WTC11 (cell line): Measurements from ENCODE around the gene WDR75.
"Not testable (repeated sequence)": the region's sequence is repeated elsewhere in the genome, so short reads cannot be mapped to it uniquely, and the experiment has no call there.

Experiments
- CBFB ChIP-seq: sonication (generic); formaldehyde crosslinking; IDR thresholded peaks from 2 replicates; pipeline ENCODE4 v1.8.1; 2022; ENCODE audit warnings: mild to moderate bottlenecking, low read depth, missing genetic modification reagents
- CREB1 ChIP-seq: sonication (generic); formaldehyde crosslinking; IDR thresholded peaks from 2 replicates; pipeline ENCODE4 v1.8.0; 2023; ENCODE audit warnings: mild to moderate bottlenecking, missing genetic modification reagents
- JUN ChIP-seq: sonication (generic); formaldehyde crosslinking; IDR thresholded peaks from 2 replicates; pipeline ENCODE4 v1.8.0; 2023; ENCODE audit warnings: mild to moderate bottlenecking, missing genetic modification reagents
- SMAD3 ChIP-seq: sonication (generic); formaldehyde crosslinking; IDR thresholded peaks from 2 replicates; pipeline ENCODE4 v1.8.0; 2022; ENCODE audit warnings: missing genetic modification reagents, mild to moderate bottlenecking, borderline replicate concordance
- ZNF416 ChIP-seq: fragments of 250-450 bp; sonication (Bioruptor Pico); IDR thresholded peaks from 2 replicates; pipeline ENCODE4 v1.9.0; 2021; ENCODE audit warnings: mild to moderate bottlenecking, inconsistent platforms
- TF ChIP-seq, protein P1 (sequence below): sonication (generic); formaldehyde crosslinking; IDR thresholded peaks from 2 replicates; pipeline ENCODE4 v1.8.1; 2023; ENCODE audit warnings: mild to moderate bottlenecking, missing genetic modification reagents, moderate library complexity
- TF ChIP-seq, protein P2 (sequence below): sonication (generic); formaldehyde crosslinking; IDR thresholded peaks from 2 replicates; pipeline ENCODE4 v1.8.0; 2022; ENCODE audit warnings: mild to moderate bottlenecking, missing genetic modification reagents
- TF ChIP-seq, protein P3 (sequence below): fragments of 200-600 bp; IDR thresholded peaks from 2 replicates; pipeline ENCODE4 v1.8.0; 2022; ENCODE audit warnings: antibody characterized with exemption
- TF ChIP-seq, protein P4 (sequence below): sonication (generic); formaldehyde crosslinking; IDR thresholded peaks from 2 replicates; pipeline ENCODE4 v1.8.0; 2022; ENCODE audit warnings: mild to moderate bottlenecking, missing genetic modification reagents
- TF ChIP-seq, protein P5 (sequence below): fragments of 250-450 bp; sonication (Bioruptor Pico); IDR thresholded peaks from 2 replicates; pipeline ENCODE4 v1.9.0; 2021; ENCODE audit warnings: mild to moderate bottlenecking

DNA sequence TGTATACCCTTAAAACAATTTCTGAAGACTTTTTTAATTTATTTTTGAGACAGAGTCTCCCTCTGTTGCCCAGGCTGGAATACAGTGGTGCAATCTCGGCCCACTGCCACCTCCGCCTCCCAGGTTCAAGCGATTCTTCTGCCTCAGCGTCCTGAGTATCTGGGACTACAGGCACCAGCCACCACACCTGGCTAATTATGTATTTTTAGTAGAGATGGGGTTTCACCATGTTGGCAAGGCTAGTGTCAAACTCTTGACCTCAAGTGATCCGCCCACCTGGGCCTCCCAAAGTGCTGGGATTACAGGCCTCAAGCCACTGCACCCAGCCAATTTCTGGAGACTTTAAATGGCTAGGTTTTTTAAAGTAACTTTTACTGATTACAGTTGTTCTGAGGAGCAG, 37.0 kb downstream of the WDR75 start:
- TF ChIP-seq CREB1 (CRISPR knock-in tag); JUN (CRISPR knock-in tag); CBFB; SMAD3 (CRISPR knock-in tag); ZNF416: not testable (repeated sequence)
- TF ChIP-seq, protein P1, sequence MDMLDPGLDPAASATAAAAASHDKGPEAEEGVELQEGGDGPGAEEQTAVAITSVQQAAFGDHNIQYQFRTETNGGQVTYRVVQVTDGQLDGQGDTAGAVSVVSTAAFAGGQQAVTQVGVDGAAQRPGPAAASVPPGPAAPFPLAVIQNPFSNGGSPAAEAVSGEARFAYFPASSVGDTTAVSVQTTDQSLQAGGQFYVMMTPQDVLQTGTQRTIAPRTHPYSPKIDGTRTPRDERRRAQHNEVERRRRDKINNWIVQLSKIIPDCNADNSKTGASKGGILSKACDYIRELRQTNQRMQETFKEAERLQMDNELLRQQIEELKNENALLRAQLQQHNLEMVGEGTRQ (CRISPR knock-in tag), result not testable (repeated sequence)
- TF ChIP-seq, protein P2, sequence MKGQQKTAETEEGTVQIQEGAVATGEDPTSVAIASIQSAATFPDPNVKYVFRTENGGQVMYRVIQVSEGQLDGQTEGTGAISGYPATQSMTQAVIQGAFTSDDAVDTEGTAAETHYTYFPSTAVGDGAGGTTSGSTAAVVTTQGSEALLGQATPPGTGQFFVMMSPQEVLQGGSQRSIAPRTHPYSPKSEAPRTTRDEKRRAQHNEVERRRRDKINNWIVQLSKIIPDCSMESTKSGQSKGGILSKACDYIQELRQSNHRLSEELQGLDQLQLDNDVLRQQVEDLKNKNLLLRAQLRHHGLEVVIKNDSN, result not testable (repeated sequence)
- TF ChIP-seq, protein P3, sequence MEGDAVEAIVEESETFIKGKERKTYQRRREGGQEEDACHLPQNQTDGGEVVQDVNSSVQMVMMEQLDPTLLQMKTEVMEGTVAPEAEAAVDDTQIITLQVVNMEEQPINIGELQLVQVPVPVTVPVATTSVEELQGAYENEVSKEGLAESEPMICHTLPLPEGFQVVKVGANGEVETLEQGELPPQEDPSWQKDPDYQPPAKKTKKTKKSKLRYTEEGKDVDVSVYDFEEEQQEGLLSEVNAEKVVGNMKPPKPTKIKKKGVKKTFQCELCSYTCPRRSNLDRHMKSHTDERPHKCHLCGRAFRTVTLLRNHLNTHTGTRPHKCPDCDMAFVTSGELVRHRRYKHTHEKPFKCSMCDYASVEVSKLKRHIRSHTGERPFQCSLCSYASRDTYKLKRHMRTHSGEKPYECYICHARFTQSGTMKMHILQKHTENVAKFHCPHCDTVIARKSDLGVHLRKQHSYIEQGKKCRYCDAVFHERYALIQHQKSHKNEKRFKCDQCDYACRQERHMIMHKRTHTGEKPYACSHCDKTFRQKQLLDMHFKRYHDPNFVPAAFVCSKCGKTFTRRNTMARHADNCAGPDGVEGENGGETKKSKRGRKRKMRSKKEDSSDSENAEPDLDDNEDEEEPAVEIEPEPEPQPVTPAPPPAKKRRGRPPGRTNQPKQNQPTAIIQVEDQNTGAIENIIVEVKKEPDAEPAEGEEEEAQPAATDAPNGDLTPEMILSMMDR, result not testable (repeated sequence)
- TF ChIP-seq, protein P4, sequence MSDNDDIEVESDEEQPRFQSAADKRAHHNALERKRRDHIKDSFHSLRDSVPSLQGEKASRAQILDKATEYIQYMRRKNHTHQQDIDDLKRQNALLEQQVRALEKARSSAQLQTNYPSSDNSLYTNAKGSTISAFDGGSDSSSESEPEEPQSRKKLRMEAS (CRISPR knock-in tag), result not testable (repeated sequence)
- TF ChIP-seq, protein P5, sequence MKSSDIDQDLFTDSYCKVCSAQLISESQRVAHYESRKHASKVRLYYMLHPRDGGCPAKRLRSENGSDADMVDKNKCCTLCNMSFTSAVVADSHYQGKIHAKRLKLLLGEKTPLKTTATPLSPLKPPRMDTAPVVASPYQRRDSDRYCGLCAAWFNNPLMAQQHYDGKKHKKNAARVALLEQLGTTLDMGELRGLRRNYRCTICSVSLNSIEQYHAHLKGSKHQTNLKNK, result not testable (repeated sequence)
